ENCODE results near the gene HEATR5A. TPM values are rescaled to one million over a fixed set of nuclear protein-coding genes. Genes with fewer than 3 reads are reported as not detected.
A peak's percentile ranks its signal among the peaks of the same experiment; 100 is the strongest.

HEATR5A gene
- total and polyA plus RNA-seq, 2 experiments from 2014 or later = 25.8 to 32.5 TPM

GRCh38 chr14:31326111-31326510 lies 94.2 kb downstream of the HEATR5A start:
- Histone ChIP-seq H3F3A (replicated peaks; ENCODE audit: low read depth) (no peaks in the 10 kb centered on the region), H3K4me2 (no peak overlapping the region), H3K4me3 (no peak overlapping the region), H3K27me3 (ENCODE audit: insufficient read depth) (no peaks in the 10 kb centered on the region), H3K79me2 (replicated peaks; ENCODE audit: insufficient read depth) (no peaks in the 10 kb centered on the region), H2AFZ (no peak overlapping the region), H3K9me2 (ENCODE audit: insufficient read depth) (no peaks in the 10 kb centered on the region), H3K4me1 (ENCODE audit: insufficient read depth) (no peaks in the 10 kb centered on the region), H3K27ac (ENCODE audit: low read depth) (no peak overlapping the region), H4K20me1 (replicated peaks; ENCODE audit: insufficient read depth) (no peaks in the 10 kb centered on the region), H3K36me3 (ENCODE audit: insufficient read depth) (peaks cover 7% of the 10 kb centered on the region; the same call in 1 of the 2 replicates)
- peaks cover 31% of the 10 kb centered on the region for H3K36me3 Mint-ChIP-seq (ENCODE audit: low read depth)
- no peak overlapping the region for H3K27ac Mint-ChIP-seq
- peaks cover 4% of the 10 kb centered on the region for H3K27me3 Mint-ChIP-seq (ENCODE audit: insufficient read depth, low read depth, poor library complexity)
- ATAC-seq = no peak
- no peak for DNase-seq (ENCODE audit: low spot score)
- no peak overlapping the region for H3K4me3 Mint-ChIP-seq
- peaks cover 31% of the 10 kb centered on the region for H3K9me3 Mint-ChIP-seq
- H3K4me1 Mint-ChIP-seq = no peaks in the 10 kb centered on the region; the same call in 2 of the 3 replicates
- TF ChIP-seq CTCF (conservative IDR thresholded peaks at IDR 0.05; ENCODE audit: low read depth in 2 of 2) = peak in 1 of 2 experiments; percentile 38; a peak in 2 of 4 replicates
- TF ChIP-seq CREB1 (CRISPR knock-in tag; IDR thresholded peaks at IDR 0.05; ENCODE audit: low read depth) = no peak
- TF ChIP-seq ETS1 (IDR thresholded peaks at IDR 0.05) = no peak
- TF ChIP-seq ZNF114 (CRISPR knock-in tag; IDR thresholded peaks at IDR 0.05) = no peak

- Histone ChIP-seq H3F3A (replicated peaks; ENCODE audit: low read depth) (no peaks in the 10 kb centered on the region), H2AFZ (no peak overlapping the region), H3K9me2 (ENCODE audit: insufficient read depth) (no peaks in the 10 kb centered on the region), H3K36me3 (ENCODE audit: insufficient read depth) (no peaks in the 10 kb centered on the region), H3K27me3 (ENCODE audit: insufficient read depth) (no peaks in the 10 kb centered on the region), H3K4me3 (no peak overlapping the region), H3K4me1 (ENCODE audit: insufficient read depth) (no peaks in the 10 kb centered on the region), H3K4me2 (no peak overlapping the region), H4K20me1 (replicated peaks; ENCODE audit: insufficient read depth) (no peaks in the 10 kb centered on the region), H3K27ac (ENCODE audit: low read depth) (no peak overlapping the region), H3K79me2 (replicated peaks; ENCODE audit: insufficient read depth) (no peaks in the 10 kb centered on the region)
- ATAC-seq (no peak), DNase-seq (ENCODE audit: low spot score) (no peak)
- no peak overlapping the region for H3K4me3 Mint-ChIP-seq
- peaks cover 4% of the 10 kb centered on the region for H3K36me3 Mint-ChIP-seq (ENCODE audit: low read depth)
- H3K27me3 Mint-ChIP-seq (ENCODE audit: insufficient read depth, low read depth, poor library complexity) = no peaks in the 10 kb centered on the region
- no peaks in the 10 kb centered on the region; the same call in 2 of the 3 replicates for H3K4me1 Mint-ChIP-seq
- no peak for TF ChIP-seq EZH2phosphoT487 (IDR thresholded peaks at IDR 0.05; ENCODE audit: unreplicated experiment)
- TF ChIP-seq ZNF462 (CRISPR knock-in tag; IDR thresholded peaks at IDR 0.05) = no peak
- TF ChIP-seq ZNF114 (CRISPR knock-in tag; IDR thresholded peaks at IDR 0.05) = no peak
- TF ChIP-seq ETS1 (IDR thresholded peaks at IDR 0.05) = no peak
- no peak for TF ChIP-seq POLR2AphosphoS5 (IDR thresholded peaks at IDR 0.05; ENCODE audit: low read depth)
- no peak for TF ChIP-seq EZH2 (IDR thresholded peaks at IDR 0.05; ENCODE audit: low read depth, unreplicated experiment)
- no peak for TF ChIP-seq ZNF331 (CRISPR knock-in tag; IDR thresholded peaks at IDR 0.05; ENCODE audit: low read depth)
- H3K9me3 Mint-ChIP-seq = peaks cover 4% of the 10 kb centered on the region; the same call in 2 of the 3 replicates
- no peak overlapping the region for H3K27ac Mint-ChIP-seq
These were observed 96.9 kb downstream of the HEATR5A start for GRCh38 chr14:31323419-31323818.

Data from GM23338 (cell line).